IMR-90 (cell line): Measurements from ENCODE around the gene ZNF783.

Source experiments
- BHLHE40 ChIP-seq: fragments of 150-350 bp; IDR thresholded peaks from 2 replicates; pipeline ENCODE4 v1.6.1; 2016; ENCODE audit warnings: mild to moderate bottlenecking, low read depth, low read length
- CEBPB ChIP-seq: IDR thresholded peaks from 2 replicates; pipeline ENCODE4 v1.6.1; 2012; ENCODE audit warnings: low read depth, low read length, improper control_type of control experiment
- FOS ChIP-seq: fragments of 150-350 bp; IDR thresholded peaks from 2 replicates; pipeline ENCODE4 v1.6.1; 2016; ENCODE audit warnings: low read depth, low read length
- MAZ ChIP-seq: IDR thresholded peaks from 2 replicates; pipeline ENCODE4 v1.6.1; 2012; ENCODE audit warnings: low read depth, mild to moderate bottlenecking, low read length, improper control_type of control experiment, moderate library complexity, borderline replicate concordance
- POLR2A ChIP-seq: IDR thresholded peaks from 2 replicates; pipeline ENCODE4 v1.6.1; 2012; ENCODE audit warnings: mild to moderate bottlenecking, low read depth, low read length
- RAD21 ChIP-seq: IDR thresholded peaks from 2 replicates; pipeline ENCODE4 v1.6.1; 2012; ENCODE audit warnings: low read length, improper control_type of control experiment
- RFX5 ChIP-seq: IDR thresholded peaks from 2 replicates; pipeline ENCODE4 v1.8.0; 2012; ENCODE audit warnings: low read depth, mild to moderate bottlenecking, low read length, moderate library complexity
- SMC3 ChIP-seq: fragments of 150-350 bp; IDR thresholded peaks from 2 replicates; pipeline ENCODE4 v1.6.1; 2016; ENCODE audit warnings: low read depth, mild to moderate bottlenecking, antibody characterized with exemption, low read length, moderate library complexity
- USF2 ChIP-seq: fragments of 150-350 bp; IDR thresholded peaks from 2 replicates; pipeline ENCODE4 v1.6.1; 2017; ENCODE audit warnings: mild to moderate bottlenecking, antibody characterized with exemption, low read length, low read depth
- TF ChIP-seq, protein P1 (sequence below): conservative IDR thresholded peaks from 2 replicates; pipeline ENCODE4 v1.5.1; 2012; ENCODE audit warnings: mild to moderate bottlenecking, low read depth, low read length, improper control_type of control experiment

GRCh38 chr7:149224352-149224751 lies 37.6 kb upstream of the ZNF783 start:
- TF ChIP-seq FOS (no peak), RAD21 (no peak), POLR2A (no peak), SMC3 (no peak), CEBPB (no peak), MAZ (no peak), BHLHE40 (no peak), USF2 (no peak), RFX5 (no peak)
- TF ChIP-seq, protein P1, sequence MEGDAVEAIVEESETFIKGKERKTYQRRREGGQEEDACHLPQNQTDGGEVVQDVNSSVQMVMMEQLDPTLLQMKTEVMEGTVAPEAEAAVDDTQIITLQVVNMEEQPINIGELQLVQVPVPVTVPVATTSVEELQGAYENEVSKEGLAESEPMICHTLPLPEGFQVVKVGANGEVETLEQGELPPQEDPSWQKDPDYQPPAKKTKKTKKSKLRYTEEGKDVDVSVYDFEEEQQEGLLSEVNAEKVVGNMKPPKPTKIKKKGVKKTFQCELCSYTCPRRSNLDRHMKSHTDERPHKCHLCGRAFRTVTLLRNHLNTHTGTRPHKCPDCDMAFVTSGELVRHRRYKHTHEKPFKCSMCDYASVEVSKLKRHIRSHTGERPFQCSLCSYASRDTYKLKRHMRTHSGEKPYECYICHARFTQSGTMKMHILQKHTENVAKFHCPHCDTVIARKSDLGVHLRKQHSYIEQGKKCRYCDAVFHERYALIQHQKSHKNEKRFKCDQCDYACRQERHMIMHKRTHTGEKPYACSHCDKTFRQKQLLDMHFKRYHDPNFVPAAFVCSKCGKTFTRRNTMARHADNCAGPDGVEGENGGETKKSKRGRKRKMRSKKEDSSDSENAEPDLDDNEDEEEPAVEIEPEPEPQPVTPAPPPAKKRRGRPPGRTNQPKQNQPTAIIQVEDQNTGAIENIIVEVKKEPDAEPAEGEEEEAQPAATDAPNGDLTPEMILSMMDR: no peak
